Adrenal gland (tissue), 12 donors: Measurements from ENCODE around the gene ENG. TPM values are rescaled to one million over a fixed set of nuclear protein-coding genes. Genes with fewer than 3 reads are reported as not detected.

Experiments used
- DNase-seq, 7 donors: peaks; one replicate each; pipeline ENCODE4 v3.0.0-alpha.2; 2019 to 2020
- H3K27ac ChIP-seq, 5 donors: fragments of 200-600 bp; sonication (generic) in 4 of 5; 1 replicate in 3 of 5; 2 replicates in 2 of 5; pipeline versions ENCODE4 v1.5.1 to v1.8.0; 2016 to 2020; ENCODE audit warnings: mild to moderate bottlenecking in 1 of 5
- H3K27me3 ChIP-seq: fragments of 200-600 bp; 2 replicates; pipeline ENCODE4 v1.8.0; 2021
- H3K36me3 ChIP-seq, 2 donors: fragments of 200-600 bp; replicated peaks in 1 of 2; 1 replicate in 1 of 2; 2 replicates in 1 of 2; pipeline versions ENCODE4 v1.5.1 to v1.8.0; 2018 to 2022
- H3K4me1 ChIP-seq, 2 donors: fragments of 200-600 bp; replicated peaks in 1 of 2; 1 replicate in 1 of 2; 2 replicates in 1 of 2; pipeline versions ENCODE4 v1.5.1 to v1.8.0; 2018 to 2021
- H3K4me3 ChIP-seq, 4 donors: fragments of 200-600 bp; sonication (generic) in 3 of 4; one replicate each; pipeline ENCODE4 v1.5.1; 2016 to 2018
- H3K9me3 ChIP-seq, 3 donors: fragments of 200-600 bp; sonication (generic) in 1 of 3; replicated peaks in 1 of 3; 1 replicate in 2 of 3; 2 replicates in 1 of 3; pipeline versions ENCODE4 v1.5.1 to v1.8.0; 2016 to 2021
- POLR2A ChIP-seq, 2 donors: fragments of 450-650 bp; IDR thresholded peaks; one replicate each; pipeline ENCODE4 v1.6.1; 2017; ENCODE audit warnings: antibody characterized with exemption in 2 of 2, mild to moderate bottlenecking in 2 of 2, moderate library complexity in 1 of 2
- WGBS, 4 donors: extraction: QIAGEN DNeasy Blood & Tissue Kit in 2 of 4; methylation state at CpG; one replicate each; pipeline versions ENCODE4 v1.1.5 to v1.1.7; 2013 to 2017; 5-methylcytosine and 5-hydroxymethylcytosine counted together
- intact Hi-C, 2 donors: fragments of 100-400 bp; cut with DNase I; formaldehyde crosslinking; loops; one replicate each; pipeline versions ENCODE4 v1.14.1 to v1.15.0; 2022 to 2023
- polyA plus RNA-seq, 3 donors: library from polyadenylated mRNA; stranded (reverse); fragments of 200-250 nt in 2 of 3; fragments of 350-450 nt in 1 of 3; fragmentation: Illumina TruSeq in 1 of 3; extraction: RNeasy Lipid Tissue Mini Kit (QIAGEN cat#74804) in 1 of 3; gene quantifications; one replicate each; pipeline ENCODE4 v1.2.3, GENCODE V29; 2013 to 2014
- total RNA-seq, 9 donors: library from RNA; depleted of rRNA in 4 of 9; stranded (reverse); fragments of >200 nt in 4 of 9; fragments of 120-200 nt in 1 of 9; fragmentation: NEBNext Ultra II Directional in 1 of 9; extraction: Animal tissue kit (Norgen Biotek cat#: 25700) in 1 of 9; gene quantifications; one replicate each; pipeline versions ENCODE4 v1.1.0 to v1.2.4, GENCODE V29; 2013 to 2023
- TF ChIP-seq, protein P1 (sequence below), 6 experiments: fragments of 450-650 bp in 4 of 6; fragments of 200-600 bp in 2 of 6; sonication (generic) in 1 of 6; IDR thresholded peaks; 1 replicate in 5 of 6; 2 replicates in 1 of 6; pipeline versions ENCODE4 v1.5.1 to v1.8.0; 2016 to 2021; ENCODE audit warnings: antibody characterized with exemption in 6 of 6, mild to moderate bottlenecking in 2 of 6, moderate library complexity in 1 of 6
- donor health status: healthy with polysubstance abuse.
- donor health status: Bipolar disorder and iron deficiency.
- donor health status: DM: yes; HTN: yes; CAD: no.
- donor health status: DM: no; HTN: no; CAD: no.
- donor health status: DM: no; HTN: no; CAD: no.
- donor health status: DM: yes; HTN: yes; CAD: no.

ENG gene
- total and polyA plus RNA-seq, 12 donors: 4.3 to 214 (median 106) TPM

DNA sequence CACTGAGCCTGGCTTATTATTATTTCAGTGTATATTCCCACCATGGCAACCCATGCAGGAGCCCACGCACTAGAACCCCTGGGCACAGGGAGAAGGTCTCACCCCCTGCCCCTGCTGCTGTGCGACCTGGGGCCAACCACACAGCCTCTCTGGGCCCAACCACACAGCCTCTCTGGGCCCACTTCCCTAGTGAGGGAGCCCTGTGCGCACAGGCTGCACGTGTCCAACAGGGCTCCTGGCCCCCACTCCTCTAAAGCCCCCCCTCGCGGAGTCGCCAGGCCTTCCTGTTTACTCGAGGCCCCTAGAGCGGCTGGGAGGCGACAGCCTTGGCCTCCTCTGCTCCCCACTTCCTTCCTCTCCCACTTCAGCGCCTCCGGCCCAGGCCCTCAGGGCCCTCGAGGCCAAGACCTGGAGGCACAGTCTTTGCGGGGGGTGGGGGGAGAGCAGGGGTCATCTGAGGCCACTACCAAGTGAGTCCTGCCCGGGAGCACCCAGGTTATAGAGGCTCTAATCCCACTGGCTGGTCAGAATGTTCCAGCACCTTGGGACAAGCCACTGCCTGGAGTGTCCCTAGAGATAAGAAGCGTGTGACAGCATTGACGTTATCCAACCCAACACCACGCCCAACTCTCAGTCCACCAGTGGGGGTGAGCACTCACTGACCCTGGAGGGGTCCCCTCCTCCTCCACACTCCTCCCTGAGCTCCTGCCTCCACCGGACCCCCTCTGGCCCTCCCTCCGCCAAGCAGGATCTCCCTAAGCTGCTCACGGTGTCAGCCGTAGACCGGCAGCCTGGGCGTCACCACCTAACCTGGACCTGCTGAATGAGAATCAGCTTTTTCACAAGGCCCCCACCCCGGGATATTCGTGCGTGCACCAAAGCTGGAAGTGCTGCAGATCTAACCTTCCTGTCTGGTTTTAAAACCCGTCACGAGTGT lies 7.9 kb upstream of the ENG start:
- Histone ChIP-seq H3K4me1 (peaks cover 0 to 39% of the 10 kb centered on the region in 2 donors), H3K36me3 (no peaks in the 10 kb centered on the region), H3K4me3 (no peak overlapping the region), H3K27me3 (no peaks in the 10 kb centered on the region), H3K27ac (peak overlapping the region in 4 of 5 donors; percentile 18 to 83 (median 48)), H3K9me3 (no peaks in the 10 kb centered on the region)
- WGBS, 4 donors: 50 to 54% (median 50%) methylated on average over 22 to 29 of the region's 29 CpGs
- TF ChIP-seq, protein P1, sequence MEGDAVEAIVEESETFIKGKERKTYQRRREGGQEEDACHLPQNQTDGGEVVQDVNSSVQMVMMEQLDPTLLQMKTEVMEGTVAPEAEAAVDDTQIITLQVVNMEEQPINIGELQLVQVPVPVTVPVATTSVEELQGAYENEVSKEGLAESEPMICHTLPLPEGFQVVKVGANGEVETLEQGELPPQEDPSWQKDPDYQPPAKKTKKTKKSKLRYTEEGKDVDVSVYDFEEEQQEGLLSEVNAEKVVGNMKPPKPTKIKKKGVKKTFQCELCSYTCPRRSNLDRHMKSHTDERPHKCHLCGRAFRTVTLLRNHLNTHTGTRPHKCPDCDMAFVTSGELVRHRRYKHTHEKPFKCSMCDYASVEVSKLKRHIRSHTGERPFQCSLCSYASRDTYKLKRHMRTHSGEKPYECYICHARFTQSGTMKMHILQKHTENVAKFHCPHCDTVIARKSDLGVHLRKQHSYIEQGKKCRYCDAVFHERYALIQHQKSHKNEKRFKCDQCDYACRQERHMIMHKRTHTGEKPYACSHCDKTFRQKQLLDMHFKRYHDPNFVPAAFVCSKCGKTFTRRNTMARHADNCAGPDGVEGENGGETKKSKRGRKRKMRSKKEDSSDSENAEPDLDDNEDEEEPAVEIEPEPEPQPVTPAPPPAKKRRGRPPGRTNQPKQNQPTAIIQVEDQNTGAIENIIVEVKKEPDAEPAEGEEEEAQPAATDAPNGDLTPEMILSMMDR (IDR thresholded peaks at IDR 0.05): no peak
- TF ChIP-seq POLR2A (IDR thresholded peaks at IDR 0.05): no peak
- intact Hi-C loops: no loop called here
- DNase-seq: peak; percentile 71 to 89 (median 77)

DNA sequence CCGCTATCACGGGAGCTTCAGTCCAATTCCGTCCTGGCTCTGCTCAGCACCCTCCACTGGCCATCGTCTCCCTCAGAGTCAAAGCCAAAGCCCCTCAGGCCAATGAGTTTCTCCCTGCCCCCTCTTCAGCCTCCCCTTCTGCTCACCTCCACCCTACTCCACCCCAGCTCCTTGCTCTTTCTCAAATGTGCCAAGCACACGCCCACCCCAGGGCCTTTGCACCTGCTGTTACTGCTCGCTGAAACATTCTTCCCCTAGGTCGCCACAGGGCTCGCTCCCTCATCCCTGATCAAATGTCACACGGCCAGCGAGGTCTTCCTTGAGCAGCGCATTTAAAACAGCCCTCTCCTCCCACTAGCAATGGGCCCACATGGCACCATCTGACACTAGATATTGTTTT lies 6.3 kb upstream of the ENG start:
- H3K4me1 ChIP-seq: peaks cover 0 to 41% of the 10 kb centered on the region in 2 donors
- H3K27me3 ChIP-seq: no peaks in the 10 kb centered on the region
- no peak for DNase-seq
- TF ChIP-seq POLR2A (IDR thresholded peaks at IDR 0.05): no peak
- TF ChIP-seq, protein P1 (IDR thresholded peaks at IDR 0.05): no peak
- no peak overlapping the region for H3K4me3 ChIP-seq
- H3K9me3 ChIP-seq: no peaks in the 10 kb centered on the region
- WGBS, 4 donors: 89 to 96% (median 94%) methylated on average over 11 of the region's 11 CpGs
- intact Hi-C loops: no loop called here
- peak overlapping the region in 1 of 5 donors; percentile 36 for H3K27ac ChIP-seq
- H3K36me3 ChIP-seq: no peaks in the 10 kb centered on the region

DNA sequence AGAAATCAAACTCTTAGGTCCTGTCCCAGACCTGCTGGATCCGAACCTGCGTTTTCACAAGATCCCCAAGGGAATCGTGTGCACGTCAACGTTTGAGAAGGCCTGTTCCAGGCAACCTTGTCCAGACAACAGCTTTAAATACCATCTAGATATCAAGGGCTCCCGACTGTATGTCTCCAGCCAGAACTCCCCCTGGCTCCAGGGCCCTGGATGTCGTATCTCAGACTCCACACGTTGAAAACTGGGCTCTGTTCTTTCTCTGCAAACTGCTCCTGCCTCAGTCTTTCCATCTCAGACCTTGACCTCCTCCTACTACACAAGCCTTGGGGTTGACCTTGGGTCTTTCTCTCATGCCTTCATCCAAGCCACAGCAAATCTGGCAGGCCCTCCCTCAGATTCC lies 5.8 kb upstream of the ENG start:
- intact Hi-C loops: no loop called here
- Histone ChIP-seq H3K36me3 (no peaks in the 10 kb centered on the region), H3K4me3 (no peak overlapping the region), H3K9me3 (no peaks in the 10 kb centered on the region), H3K27me3 (no peaks in the 10 kb centered on the region), H3K27ac (peak overlapping the region in 1 of 5 donors; percentile 36), H3K4me1 (peaks cover 0 to 41% of the 10 kb centered on the region in 2 donors)
- WGBS, 4 donors: 45 to 61% (median 49%) methylated on average over 8 of the region's 8 CpGs
- TF ChIP-seq POLR2A (IDR thresholded peaks at IDR 0.05): no peak
- TF ChIP-seq, protein P1 (IDR thresholded peaks at IDR 0.05): no peak
- no peak for DNase-seq

DNA sequence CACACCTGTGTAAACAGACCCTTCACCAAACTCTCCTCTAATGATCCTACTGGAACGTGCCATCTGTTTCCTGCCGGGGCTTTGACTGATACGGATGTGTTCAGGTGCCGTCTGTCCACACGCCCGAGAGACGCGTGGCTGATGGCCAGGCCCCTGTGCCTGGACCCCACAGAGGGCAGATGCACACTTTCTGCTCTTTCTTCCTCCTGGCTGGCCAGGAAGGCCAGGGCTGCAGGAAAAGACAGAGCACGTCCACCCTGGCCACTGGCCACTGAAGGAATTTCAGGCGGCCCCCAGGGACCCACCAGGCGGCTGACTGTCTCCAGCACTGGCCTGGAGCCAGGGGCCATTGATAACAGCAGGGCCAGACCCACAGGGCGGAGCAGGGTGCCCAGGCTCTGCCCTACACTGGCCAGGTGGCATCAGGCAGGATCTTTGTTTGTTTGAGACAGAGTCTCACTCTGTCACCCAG lies 3.6 kb upstream of the ENG start:
- no peaks in the 10 kb centered on the region for H3K9me3 ChIP-seq
- H3K36me3 ChIP-seq: no peaks in the 10 kb centered on the region
- TF ChIP-seq, protein P1 (IDR thresholded peaks at IDR 0.05): peak in 1 of 6 experiments; percentile 12
- TF ChIP-seq POLR2A (IDR thresholded peaks at IDR 0.05): no peak
- no peak overlapping the region for H3K4me3 ChIP-seq
- DNase-seq: peak in 4 of 7 donors; percentile 54 to 78 (median 66)
- peak overlapping the region in 2 of 5 donors; percentile 53 to 84 for H3K27ac ChIP-seq
- intact Hi-C loops: no loop called here
- H3K4me1 ChIP-seq: peaks cover 0 to 45% of the 10 kb centered on the region in 2 donors
- H3K27me3 ChIP-seq: no peaks in the 10 kb centered on the region
- 41 to 57% (median 50%) methylated on average over 6 to 12 of the region's 12 CpGs for WGBS, 4 donors
